ENCODE results near the gene CYP26C1.

GRCh38 chr10:93091960-93092359, 31.4 kb downstream of the CYP26C1 start:
- TF ChIP-seq, protein P1, sequence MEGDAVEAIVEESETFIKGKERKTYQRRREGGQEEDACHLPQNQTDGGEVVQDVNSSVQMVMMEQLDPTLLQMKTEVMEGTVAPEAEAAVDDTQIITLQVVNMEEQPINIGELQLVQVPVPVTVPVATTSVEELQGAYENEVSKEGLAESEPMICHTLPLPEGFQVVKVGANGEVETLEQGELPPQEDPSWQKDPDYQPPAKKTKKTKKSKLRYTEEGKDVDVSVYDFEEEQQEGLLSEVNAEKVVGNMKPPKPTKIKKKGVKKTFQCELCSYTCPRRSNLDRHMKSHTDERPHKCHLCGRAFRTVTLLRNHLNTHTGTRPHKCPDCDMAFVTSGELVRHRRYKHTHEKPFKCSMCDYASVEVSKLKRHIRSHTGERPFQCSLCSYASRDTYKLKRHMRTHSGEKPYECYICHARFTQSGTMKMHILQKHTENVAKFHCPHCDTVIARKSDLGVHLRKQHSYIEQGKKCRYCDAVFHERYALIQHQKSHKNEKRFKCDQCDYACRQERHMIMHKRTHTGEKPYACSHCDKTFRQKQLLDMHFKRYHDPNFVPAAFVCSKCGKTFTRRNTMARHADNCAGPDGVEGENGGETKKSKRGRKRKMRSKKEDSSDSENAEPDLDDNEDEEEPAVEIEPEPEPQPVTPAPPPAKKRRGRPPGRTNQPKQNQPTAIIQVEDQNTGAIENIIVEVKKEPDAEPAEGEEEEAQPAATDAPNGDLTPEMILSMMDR (IDR thresholded peaks at IDR 0.05; ENCODE audit: poor library complexity): no peak
- TF ChIP-seq EZH2phosphoT487 (IDR thresholded peaks at IDR 0.05; ENCODE audit: low read depth, severe bottlenecking, unreplicated experiment) (no peak), EZH2 (IDR thresholded peaks at IDR 0.05; ENCODE audit: borderline replicate concordance) (no peak)
